Gastrocnemius medialis (tissue), 4 donors: Measurements from ENCODE around the gene PHRF1.

Source experiments
- CTCF ChIP-seq, 5 experiments: fragments of 450-650 bp in 3 of 5; fragments of 200-600 bp in 2 of 5; sonication (generic) in 2 of 5; IDR thresholded peaks in 4 of 5; conservative IDR thresholded peaks in 1 of 5; 1 replicate in 4 of 5; 2 replicates in 1 of 5; pipeline ENCODE4 v1.5.1; 2016 to 2019; ENCODE audit warnings: antibody characterized with exemption in 5 of 5, mild to moderate bottlenecking in 3 of 5, moderate library complexity in 3 of 5
- POLR2A ChIP-seq, 2 donors: fragments of 450-650 bp; IDR thresholded peaks; one replicate each; pipeline ENCODE4 v1.6.1; 2017; ENCODE audit warnings: antibody characterized with exemption in 2 of 2, mild to moderate bottlenecking in 2 of 2, moderate library complexity in 2 of 2

GRCh38 chr11:596374-596773 lies 20.1 kb downstream of the PHRF1 start:
- no peak for TF ChIP-seq CTCF (IDR thresholded peaks at IDR 0.05 in 4 of 5, conservative IDR thresholded peaks at IDR 0.05 in 1 of 5)
- TF ChIP-seq POLR2A (IDR thresholded peaks at IDR 0.05): no peak
